ENCODE measurements around the gene FILIP1L. TPM values are rescaled to one million over a fixed set of nuclear protein-coding genes. Genes with fewer than 3 reads are reported as not detected.

Gene FILIP1L
- total and polyA plus RNA-seq, 2 of the 13 experiments (the other 11 are each of a cell fraction or from before 2014, with no cell fraction given): 8.1 to 187 TPM

GRCh38 chr3:100063929-100064461 lies 50.3 kb downstream of the FILIP1L start (continued):
- TF ChIP-seq CHD4 (IDR thresholded peaks at IDR 0.05; ENCODE audit: borderline replicate concordance, low read length) (no peak), GTF2F1 (IDR thresholded peaks at IDR 0.05; ENCODE audit: low read length) (no peak), ADNP (CRISPR knock-in tag; IDR thresholded peaks at IDR 0.05) (no peak), KLF12 (CRISPR knock-in tag; IDR thresholded peaks at IDR 0.05; ENCODE audit: borderline replicate concordance) (no peak), LRRFIP1 (CRISPR knock-in tag; conservative IDR thresholded peaks at IDR 0.05) (no peak), MED8 (CRISPR knock-in tag; IDR thresholded peaks at IDR 0.05; ENCODE audit: insufficient replicate concordance) (no peak), ZNF543 (CRISPR knock-in tag; IDR thresholded peaks at IDR 0.05) (no peak), GABPA (IDR thresholded peaks at IDR 0.05; ENCODE audit: low read depth, low read length) (no peak), GABPA (CRISPR knock-in tag; IDR thresholded peaks at IDR 0.05; ENCODE audit: low read depth) (peak; percentile 67), SIX1 (CRISPR knock-in tag; IDR thresholded peaks at IDR 0.05; ENCODE audit: borderline replicate concordance) (peak; percentile 39; the same call in 1 of the 2 replicates), HNF4G (IDR thresholded peaks at IDR 0.05; ENCODE audit: borderline replicate concordance, low read depth, low read length) (no peak), HNF4G (CRISPR knock-in tag; IDR thresholded peaks at IDR 0.05; ENCODE audit: borderline replicate concordance, low read depth) (no peak), SNAPC5 (CRISPR knock-in tag; IDR thresholded peaks at IDR 0.05; ENCODE audit: borderline replicate concordance) (no peak), FOXP4 (CRISPR knock-in tag; IDR thresholded peaks at IDR 0.05) (peak; percentile 98)
- TF ChIP-seq, protein P1, sequence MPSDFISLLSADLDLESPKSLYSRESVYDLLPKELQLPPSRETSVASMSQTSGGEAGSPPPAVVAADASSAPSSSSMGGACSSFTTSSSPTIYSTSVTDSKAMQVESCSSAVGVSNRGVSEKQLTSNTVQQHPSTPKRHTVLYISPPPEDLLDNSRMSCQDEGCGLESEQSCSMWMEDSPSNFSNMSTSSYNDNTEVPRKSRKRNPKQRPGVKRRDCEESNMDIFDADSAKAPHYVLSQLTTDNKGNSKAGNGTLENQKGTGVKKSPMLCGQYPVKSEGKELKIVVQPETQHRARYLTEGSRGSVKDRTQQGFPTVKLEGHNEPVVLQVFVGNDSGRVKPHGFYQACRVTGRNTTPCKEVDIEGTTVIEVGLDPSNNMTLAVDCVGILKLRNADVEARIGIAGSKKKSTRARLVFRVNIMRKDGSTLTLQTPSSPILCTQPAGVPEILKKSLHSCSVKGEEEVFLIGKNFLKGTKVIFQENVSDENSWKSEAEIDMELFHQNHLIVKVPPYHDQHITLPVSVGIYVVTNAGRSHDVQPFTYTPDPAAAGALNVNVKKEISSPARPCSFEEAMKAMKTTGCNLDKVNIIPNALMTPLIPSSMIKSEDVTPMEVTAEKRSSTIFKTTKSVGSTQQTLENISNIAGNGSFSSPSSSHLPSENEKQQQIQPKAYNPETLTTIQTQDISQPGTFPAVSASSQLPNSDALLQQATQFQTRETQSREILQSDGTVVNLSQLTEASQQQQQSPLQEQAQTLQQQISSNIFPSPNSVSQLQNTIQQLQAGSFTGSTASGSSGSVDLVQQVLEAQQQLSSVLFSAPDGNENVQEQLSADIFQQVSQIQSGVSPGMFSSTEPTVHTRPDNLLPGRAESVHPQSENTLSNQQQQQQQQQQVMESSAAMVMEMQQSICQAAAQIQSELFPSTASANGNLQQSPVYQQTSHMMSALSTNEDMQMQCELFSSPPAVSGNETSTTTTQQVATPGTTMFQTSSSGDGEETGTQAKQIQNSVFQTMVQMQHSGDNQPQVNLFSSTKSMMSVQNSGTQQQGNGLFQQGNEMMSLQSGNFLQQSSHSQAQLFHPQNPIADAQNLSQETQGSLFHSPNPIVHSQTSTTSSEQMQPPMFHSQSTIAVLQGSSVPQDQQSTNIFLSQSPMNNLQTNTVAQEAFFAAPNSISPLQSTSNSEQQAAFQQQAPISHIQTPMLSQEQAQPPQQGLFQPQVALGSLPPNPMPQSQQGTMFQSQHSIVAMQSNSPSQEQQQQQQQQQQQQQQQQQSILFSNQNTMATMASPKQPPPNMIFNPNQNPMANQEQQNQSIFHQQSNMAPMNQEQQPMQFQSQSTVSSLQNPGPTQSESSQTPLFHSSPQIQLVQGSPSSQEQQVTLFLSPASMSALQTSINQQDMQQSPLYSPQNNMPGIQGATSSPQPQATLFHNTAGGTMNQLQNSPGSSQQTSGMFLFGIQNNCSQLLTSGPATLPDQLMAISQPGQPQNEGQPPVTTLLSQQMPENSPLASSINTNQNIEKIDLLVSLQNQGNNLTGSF (CRISPR knock-in tag; IDR thresholded peaks at IDR 0.05): no peak
- TF ChIP-seq, protein P2, sequence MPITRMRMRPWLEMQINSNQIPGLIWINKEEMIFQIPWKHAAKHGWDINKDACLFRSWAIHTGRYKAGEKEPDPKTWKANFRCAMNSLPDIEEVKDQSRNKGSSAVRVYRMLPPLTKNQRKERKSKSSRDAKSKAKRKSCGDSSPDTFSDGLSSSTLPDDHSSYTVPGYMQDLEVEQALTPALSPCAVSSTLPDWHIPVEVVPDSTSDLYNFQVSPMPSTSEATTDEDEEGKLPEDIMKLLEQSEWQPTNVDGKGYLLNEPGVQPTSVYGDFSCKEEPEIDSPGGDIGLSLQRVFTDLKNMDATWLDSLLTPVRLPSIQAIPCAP (CRISPR knock-in tag; IDR thresholded peaks at IDR 0.05; ENCODE audit: low read depth): no peak

Data from HepG2 (cell line).